Activated CD8-positive, alpha-beta T cell treated with anti-CD3 and anti-CD28 coated beads, Interleukin-2, amount 10 ng/mL, durations not matched to agents 7 days and 5 days (primary cell): ENCODE measurements around the gene PPY. TPM values are rescaled to one million over a fixed set of nuclear protein-coding genes. Genes with fewer than 3 reads are reported as not detected.

ENCODE experiments used
- ATAC-seq: fragments of 150-1000 bp; cut with Tn5 transposase; one replicate; pipeline ENCODE4 v1.10.0; 2021; ENCODE audit warnings: moderate library complexity
- CTCF ChIA-PET: fragments of 350-600 bp; sonication (Branson Sonifier 250); formaldehyde crosslinking; loops from one replicate; lab custom pipeline; 2021; ENCODE audit warnings: antibody characterized with exemption; lab: Charles Lee
- POLR2A ChIA-PET: fragments of 350-600 bp; sonication (Branson Sonifier 250); formaldehyde crosslinking; loops from one replicate; lab custom pipeline; 2021; ENCODE audit warnings: antibody characterized with exemption; lab: Charles Lee
- DNase-seq: peaks from one replicate; pipeline ENCODE4 v3.0.0-alpha.2; 2020
- H3K27ac Mint-ChIP-seq: one replicate; pipeline ENCODE4 v1.8.0; 2021; ENCODE audit warnings: mild to moderate bottlenecking, mixed read lengths
- H3K27me3 Mint-ChIP-seq: one replicate; pipeline ENCODE4 v1.8.0; 2021; ENCODE audit warnings: low read depth, mixed read lengths
- H3K36me3 Mint-ChIP-seq: one replicate; pipeline ENCODE4 v1.8.0; 2021; ENCODE audit warnings: low read depth, mixed read lengths
- H3K4me1 Mint-ChIP-seq: one replicate; pipeline ENCODE4 v1.8.0; 2021; ENCODE audit warnings: low read depth, mixed read lengths
- H3K4me3 Mint-ChIP-seq: one replicate; pipeline ENCODE4 v1.8.0; 2021; ENCODE audit warnings: mild to moderate bottlenecking, mixed read lengths
- H3K9me3 Mint-ChIP-seq: one replicate; pipeline ENCODE4 v1.8.0; 2022; ENCODE audit warnings: mixed read lengths; ENCODE audit not compliant: insufficient read depth
- total RNA-seq, 2 experiments: library from RNA; stranded (reverse); gene quantifications; one replicate each; pipeline ENCODE4 v1.2.3, GENCODE V29; 2021

PPY gene, protein sequence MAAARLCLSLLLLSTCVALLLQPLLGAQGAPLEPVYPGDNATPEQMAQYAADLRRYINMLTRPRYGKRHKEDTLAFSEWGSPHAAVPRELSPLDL
- total RNA-seq: not detected

DNA sequence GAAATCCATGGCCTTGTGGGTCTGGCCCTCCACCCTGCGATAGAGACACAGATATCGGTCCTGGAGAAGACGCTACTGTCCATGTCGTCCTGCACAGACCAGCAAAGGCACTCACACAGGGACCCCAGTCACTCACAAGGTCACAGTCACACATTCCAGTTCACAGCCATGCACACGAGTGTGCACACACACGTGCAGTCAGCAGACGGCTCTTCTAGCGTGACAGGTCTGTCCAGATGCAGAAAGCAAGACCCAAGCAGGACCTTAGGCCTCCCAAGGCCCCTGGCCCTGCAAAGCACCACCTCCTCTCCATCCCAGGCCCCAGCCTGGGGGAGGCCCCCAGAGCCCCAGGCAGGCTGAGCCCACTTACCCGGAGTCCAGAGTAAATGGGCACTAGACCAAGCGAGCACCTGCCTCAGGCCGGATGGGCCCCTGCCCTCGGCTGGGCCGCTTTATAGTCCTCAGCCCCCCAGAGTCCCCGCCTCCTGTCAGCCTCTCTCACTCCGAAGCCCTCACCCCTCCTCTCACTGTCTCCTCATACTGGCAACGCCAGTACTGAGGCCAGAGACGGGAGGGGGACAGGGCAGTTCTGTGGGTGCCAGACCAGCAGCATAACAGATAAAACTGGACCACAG lies at the start of gene PPY:
Gene PPY, minus strand, starts transcription at position 426 of the 635 bp plus-strand sequence. CDS start 822 bp downstream, outside the sequence.
- no peaks in the 10 kb centered on the region for H3K9me3 Mint-ChIP-seq
- ATAC-seq (no peak), DNase-seq (no peak)
- no peak within 1 kb of the TSS for H3K4me3 Mint-ChIP-seq
- H3K27me3 Mint-ChIP-seq: peaks cover 19% of the 10 kb centered on the region
- no peak within 1 kb of the TSS for H3K27ac Mint-ChIP-seq
- H3K4me1 Mint-ChIP-seq: peaks cover 21% of the 10 kb centered on the region
- ChIA-PET CTCF (interaction anchor here (0.9 to 6.4 kb wide), 11 partner anchors 14 to 219 kb away, joined by 3 to 102 read pairs (median 17); partner anchors contain the start of gene MPP2), POLR2A (no interaction called here)
- no peaks in the 10 kb centered on the region for H3K36me3 Mint-ChIP-seq

DNA sequence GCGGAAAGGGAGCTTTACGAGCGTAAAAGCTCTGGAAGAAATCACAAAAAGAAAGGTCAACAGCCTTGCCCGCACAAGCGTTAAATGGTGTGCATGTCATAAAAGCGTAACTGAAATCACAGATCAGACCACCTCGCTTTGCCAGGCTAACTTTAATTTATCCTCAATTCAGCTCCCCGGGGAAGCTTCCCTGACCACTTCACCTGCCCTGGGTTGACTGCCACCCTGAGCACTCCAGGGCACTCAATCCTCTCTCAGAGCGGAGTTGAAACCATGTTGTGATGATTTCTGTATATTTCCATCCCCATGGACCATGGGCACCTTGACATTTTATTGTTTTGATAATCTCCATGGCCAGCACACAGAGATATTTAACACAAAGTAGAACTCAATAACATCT lies 46.0 kb upstream of the PPY start:
- no peak for ATAC-seq
- H3K4me1 Mint-ChIP-seq: peaks cover 11% of the 10 kb centered on the region
- peaks cover 31% of the 10 kb centered on the region for H3K27me3 Mint-ChIP-seq
- no peak overlapping the region for H3K27ac Mint-ChIP-seq
- POLR2A ChIA-PET: no interaction called here
- H3K9me3 Mint-ChIP-seq: no peaks in the 10 kb centered on the region
- CTCF ChIA-PET: interaction anchor here (0.5 to 2.8 kb wide), 2 partner anchors 44 to 273 kb away, joined by 3 to 12 read pairs; no protein-coding TSS in a partner anchor
- no peak for DNase-seq
- H3K4me3 Mint-ChIP-seq: no peak overlapping the region
- H3K36me3 Mint-ChIP-seq: no peaks in the 10 kb centered on the region

DNA sequence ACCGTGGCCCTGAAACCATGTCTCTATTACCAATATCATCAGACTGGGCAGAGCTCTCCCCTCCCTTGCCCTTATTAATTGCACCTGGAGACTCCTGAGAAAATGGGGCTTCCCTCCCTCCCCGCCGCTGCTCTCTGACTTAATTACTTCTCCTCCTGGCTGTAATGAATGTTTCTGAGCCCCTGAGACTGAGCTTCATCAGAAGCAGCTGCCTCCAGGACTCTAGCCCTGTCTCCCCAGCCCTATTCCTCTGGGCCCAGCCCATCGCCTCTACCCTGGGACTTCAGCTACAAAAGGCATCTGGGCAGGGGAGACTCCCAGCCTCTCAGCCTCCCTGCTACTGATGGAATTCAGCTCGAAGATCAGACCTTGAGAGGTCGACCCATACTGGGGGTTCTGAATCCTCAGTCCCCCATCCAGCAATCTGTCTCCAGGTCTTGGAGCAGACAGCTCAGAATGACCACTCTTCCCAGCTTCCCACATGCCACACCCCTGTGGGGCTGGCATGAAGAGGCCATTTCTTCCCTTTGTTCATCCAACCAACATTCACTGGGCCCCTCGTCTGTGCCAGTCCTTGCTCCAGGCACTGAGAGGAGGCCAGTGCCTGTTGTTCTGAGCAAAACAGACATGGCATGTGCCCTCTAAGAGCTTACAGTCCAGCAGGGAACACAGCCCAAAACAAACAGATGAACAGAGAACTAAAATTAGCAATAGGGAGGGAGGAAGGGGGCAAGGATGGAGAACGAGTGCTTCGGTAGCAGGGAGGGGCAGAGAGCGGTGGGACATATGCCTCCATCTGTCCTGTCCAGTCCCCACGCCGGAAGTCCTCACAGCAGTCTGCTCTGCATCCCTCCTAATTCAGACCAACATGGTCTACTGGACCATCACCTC lies 45.1 kb upstream of the PPY start:
- no peak overlapping the region for H3K4me3 Mint-ChIP-seq
- ChIA-PET CTCF (interaction anchor here (0.8 to 2.8 kb wide), 2 partner anchors 8 to 43 kb away, joined by 3 to 12 read pairs; no protein-coding TSS in a partner anchor), POLR2A (no interaction called here)
- no peak overlapping the region for H3K27ac Mint-ChIP-seq
- H3K9me3 Mint-ChIP-seq: no peaks in the 10 kb centered on the region
- ATAC-seq (no peak), DNase-seq (no peak)
- no peaks in the 10 kb centered on the region for H3K36me3 Mint-ChIP-seq
- H3K27me3 Mint-ChIP-seq: peaks cover 39% of the 10 kb centered on the region
- peaks cover 14% of the 10 kb centered on the region for H3K4me1 Mint-ChIP-seq

DNA sequence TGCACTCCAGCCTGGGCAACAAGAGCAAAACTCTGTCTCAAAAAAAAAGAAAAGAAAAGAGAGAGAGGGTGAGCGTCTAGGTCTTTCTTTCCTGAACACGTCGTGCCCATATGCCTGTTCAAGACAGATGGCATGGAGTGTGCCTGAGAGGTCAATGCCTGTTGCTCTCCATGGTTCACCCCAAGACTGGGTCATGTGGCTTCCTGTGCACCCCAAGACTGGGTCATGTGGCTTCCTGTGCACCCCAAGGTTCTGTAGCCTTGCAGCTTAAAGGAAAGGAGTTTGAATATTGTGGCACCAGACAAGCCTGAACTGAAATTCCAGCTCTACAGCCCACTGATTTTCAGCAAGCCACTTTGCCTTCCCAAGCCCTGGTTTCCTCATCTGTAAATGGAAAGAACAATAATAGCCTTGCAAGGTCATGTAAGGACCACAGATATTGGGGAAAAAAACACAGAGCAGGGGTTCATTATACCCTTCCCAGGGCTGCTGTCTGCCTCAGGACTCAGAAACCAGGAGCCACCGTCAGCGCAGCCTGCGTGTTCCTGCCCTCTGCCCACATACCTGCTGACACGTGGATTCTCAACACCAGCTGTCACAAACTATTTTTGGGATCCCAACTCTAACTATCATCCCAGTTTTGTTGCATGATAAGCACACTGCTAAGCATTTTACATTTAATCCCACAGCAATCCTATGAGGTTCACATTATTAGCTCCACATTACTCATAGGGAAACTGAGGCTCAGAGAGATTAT lies 44.1 kb upstream of the PPY start:
- POLR2A ChIA-PET: interaction anchor here (0.6 kb wide), 1 partner anchor 42 kb away, joined by 3 read pairs; no protein-coding TSS in a partner anchor
- ATAC-seq: no peak

DNA sequence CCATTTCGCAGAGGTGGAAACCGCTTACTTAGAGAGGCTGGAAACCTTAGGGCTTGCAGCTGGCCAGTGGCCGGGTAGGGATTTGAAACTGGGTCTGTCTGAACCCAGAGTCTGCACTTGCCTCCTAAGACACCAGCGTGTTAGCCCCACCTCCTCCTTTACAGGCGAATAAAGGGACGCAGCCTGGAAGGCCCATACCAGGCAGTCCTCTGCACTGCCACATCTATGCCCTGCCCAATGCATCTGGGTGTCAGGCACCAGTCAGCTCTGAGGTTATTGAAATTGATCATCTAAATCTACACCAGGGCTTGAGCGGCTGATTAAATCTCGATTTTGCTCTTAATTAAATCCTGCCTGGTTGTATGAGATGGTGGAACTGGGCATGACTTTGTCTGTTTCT lies 42.2 kb upstream of the PPY start:
- POLR2A ChIA-PET: no interaction called here
- Mint-ChIP-seq H3K4me3 (no peak overlapping the region), H3K27me3 (peaks cover 52% of the 10 kb centered on the region), H3K4me1 (peaks cover 14% of the 10 kb centered on the region), H3K9me3 (no peaks in the 10 kb centered on the region), H3K27ac (no peak overlapping the region), H3K36me3 (no peaks in the 10 kb centered on the region)
- no peak for DNase-seq
- ATAC-seq: no peak
- CTCF ChIA-PET: interaction anchor here (1.0 to 1.7 kb wide), 3 partner anchors 10 to 57 kb away, joined by 3 read pairs; no protein-coding TSS in a partner anchor

More for the DNA sequence above, 44.1 kb upstream of the PPY start:
- Mint-ChIP-seq H3K36me3 (no peaks in the 10 kb centered on the region), H3K4me3 (no peak overlapping the region), H3K27me3 (peaks cover 44% of the 10 kb centered on the region), H3K4me1 (peaks cover 14% of the 10 kb centered on the region), H3K27ac (no peak overlapping the region), H3K9me3 (no peaks in the 10 kb centered on the region)
- DNase-seq: no peak
- CTCF ChIA-PET: interaction anchor here (2.8 kb wide), 1 partner anchor 42 kb away, joined by 12 read pairs; no protein-coding TSS in a partner anchor

DNA sequence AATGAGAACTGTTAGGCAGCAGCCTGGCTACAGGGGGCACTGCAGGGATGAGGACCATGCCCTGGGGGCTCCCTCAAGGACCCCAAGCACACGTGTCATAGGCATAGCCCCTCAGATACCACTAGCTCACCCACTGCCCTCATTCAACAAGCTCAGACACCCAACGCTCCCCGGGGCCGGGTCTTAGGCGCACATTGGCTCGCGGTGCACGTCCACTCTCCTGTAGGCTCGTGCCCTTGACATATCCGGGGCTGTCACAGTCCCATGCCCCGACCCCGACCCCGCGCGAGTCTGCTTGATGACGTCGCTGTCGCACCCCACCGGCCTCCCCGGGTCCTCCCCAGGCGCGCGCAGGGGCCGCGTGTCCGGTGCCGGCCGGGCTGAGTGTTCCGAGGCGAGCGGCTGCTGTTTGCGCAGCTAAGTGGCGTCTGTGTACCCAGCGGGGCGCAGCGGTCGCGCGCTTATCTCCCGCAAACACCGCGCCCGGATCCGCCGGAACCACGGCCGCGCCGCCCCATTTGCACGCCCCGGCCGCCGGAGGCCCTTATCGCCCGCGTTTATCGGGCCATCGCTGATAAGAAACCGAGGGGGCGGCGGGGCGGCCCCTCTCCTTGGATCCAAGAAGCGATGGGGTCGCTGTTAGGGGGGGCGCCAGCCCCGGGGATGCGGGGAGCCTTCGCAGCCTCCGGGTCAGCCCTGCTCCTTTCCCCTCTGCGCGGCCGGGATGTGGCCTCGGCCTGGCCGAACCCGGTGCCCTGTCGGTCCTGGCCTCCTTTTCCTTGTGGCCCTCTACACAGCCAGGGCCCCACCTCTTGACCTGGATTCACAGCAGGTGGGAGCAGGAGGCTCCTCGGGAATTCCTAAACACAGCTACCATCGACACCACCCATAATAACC lies 41.5 kb upstream of the PPY start:
- Mint-ChIP-seq H3K4me3 (no peak overlapping the region), H3K27me3 (peaks cover 52% of the 10 kb centered on the region), H3K27ac (no peak overlapping the region), H3K4me1 (peaks cover 14% of the 10 kb centered on the region), H3K36me3 (no peaks in the 10 kb centered on the region), H3K9me3 (no peaks in the 10 kb centered on the region)
- CTCF ChIA-PET: interaction anchor here (1.0 to 1.7 kb wide), 4 partner anchors 9 to 57 kb away, joined by 3 to 9 read pairs (median 3); no protein-coding TSS in a partner anchor
- DNase-seq (peak; percentile 26), ATAC-seq (peak; percentile 75)
- POLR2A ChIA-PET: no interaction called here

DNA sequence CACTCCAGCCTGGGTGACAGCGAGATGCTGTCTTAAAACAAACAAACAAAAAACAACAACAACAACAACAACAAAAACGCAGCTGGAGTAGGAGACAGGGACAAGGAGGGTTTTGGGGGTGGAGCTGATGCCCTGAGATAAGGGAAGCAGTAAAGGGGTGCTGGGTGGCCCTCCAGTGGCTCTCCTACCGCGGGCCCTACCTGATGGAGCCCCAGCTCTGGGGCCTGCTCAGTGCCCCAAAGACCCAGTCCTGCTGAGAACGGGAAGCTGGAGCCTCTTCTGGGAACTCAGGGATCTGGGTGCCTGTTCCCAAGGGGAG lies 40.9 kb upstream of the PPY start:
- no peaks in the 10 kb centered on the region for H3K9me3 Mint-ChIP-seq
- ChIA-PET POLR2A (no interaction called here), CTCF (interaction anchor here (1.0 to 1.4 kb wide), 3 partner anchors 11 to 39 kb away, joined by 3 to 9 read pairs (median 3); no protein-coding TSS in a partner anchor)
- no peaks in the 10 kb centered on the region for H3K36me3 Mint-ChIP-seq
- H3K4me1 Mint-ChIP-seq: peaks cover 14% of the 10 kb centered on the region
- DNase-seq: no peak
- no peak overlapping the region for H3K27ac Mint-ChIP-seq
- no peak overlapping the region for H3K4me3 Mint-ChIP-seq
- peaks cover 52% of the 10 kb centered on the region for H3K27me3 Mint-ChIP-seq
- ATAC-seq: no peak

DNA sequence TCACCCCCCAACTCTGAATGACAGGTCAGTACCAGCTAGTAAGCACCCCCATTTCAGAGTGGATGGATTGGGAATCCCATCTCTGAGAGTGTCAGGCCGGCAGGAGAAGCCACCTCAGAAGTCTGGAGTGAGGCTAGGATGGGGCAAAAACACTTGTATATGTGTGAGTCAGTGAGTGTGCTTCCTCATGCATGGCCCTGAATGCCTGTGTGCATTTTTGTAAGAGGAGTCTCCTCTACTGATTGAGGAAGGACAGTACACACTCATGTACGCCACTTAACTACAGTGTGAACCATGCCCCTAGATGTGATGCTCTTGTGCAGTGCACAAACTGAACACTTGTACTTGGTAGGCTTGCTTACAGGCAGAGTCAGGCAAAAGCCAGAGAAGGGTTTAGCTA lies 39.9 kb upstream of the PPY start:
- Mint-ChIP-seq H3K36me3 (no peaks in the 10 kb centered on the region), H3K4me3 (no peak overlapping the region), H3K27ac (no peak overlapping the region), H3K27me3 (peaks cover 51% of the 10 kb centered on the region), H3K4me1 (peaks cover 14% of the 10 kb centered on the region), H3K9me3 (no peaks in the 10 kb centered on the region)
- CTCF ChIA-PET: interaction anchor here (1.0 to 1.4 kb wide), 3 partner anchors 12 to 38 kb away, joined by 3 to 9 read pairs (median 3); no protein-coding TSS in a partner anchor
- POLR2A ChIA-PET: no interaction called here
- DNase-seq (no peak), ATAC-seq (no peak)

DNA sequence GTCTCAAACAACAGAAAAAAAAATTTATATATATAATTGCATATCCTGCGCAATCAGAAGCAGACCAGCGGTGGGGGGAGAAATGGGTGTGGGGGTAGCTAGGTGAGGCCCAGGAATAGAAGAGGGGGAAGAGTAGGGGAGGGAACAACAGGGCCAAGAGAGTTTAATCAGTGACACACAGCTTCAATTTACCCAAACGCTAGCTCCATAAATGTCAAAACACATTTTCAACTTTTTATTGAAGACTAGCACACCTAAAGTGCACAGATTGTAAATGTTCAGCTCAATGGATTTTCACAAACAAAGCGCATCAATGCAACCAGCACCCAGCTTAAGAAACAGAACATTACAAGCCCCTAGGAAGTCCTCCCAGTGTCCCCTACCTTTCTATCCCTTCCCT lies 37.4 kb upstream of the PPY start:
- Mint-ChIP-seq H3K4me3 (no peak overlapping the region), H3K4me1 (peaks cover 6% of the 10 kb centered on the region), H3K27ac (no peak overlapping the region), H3K36me3 (no peaks in the 10 kb centered on the region), H3K9me3 (no peaks in the 10 kb centered on the region), H3K27me3 (peaks cover 44% of the 10 kb centered on the region)
- CTCF ChIA-PET: interaction anchor here (1.2 to 1.9 kb wide), 2 partner anchors 33 to 36 kb away, joined by 3 to 10 read pairs; no protein-coding TSS in a partner anchor
- ATAC-seq (no peak), DNase-seq (no peak)
- POLR2A ChIA-PET: interaction anchor here (0.7 to 1.0 kb wide), 2 partner anchors 21 to 321 kb away, joined by 3 read pairs; no protein-coding TSS in a partner anchor

DNA sequence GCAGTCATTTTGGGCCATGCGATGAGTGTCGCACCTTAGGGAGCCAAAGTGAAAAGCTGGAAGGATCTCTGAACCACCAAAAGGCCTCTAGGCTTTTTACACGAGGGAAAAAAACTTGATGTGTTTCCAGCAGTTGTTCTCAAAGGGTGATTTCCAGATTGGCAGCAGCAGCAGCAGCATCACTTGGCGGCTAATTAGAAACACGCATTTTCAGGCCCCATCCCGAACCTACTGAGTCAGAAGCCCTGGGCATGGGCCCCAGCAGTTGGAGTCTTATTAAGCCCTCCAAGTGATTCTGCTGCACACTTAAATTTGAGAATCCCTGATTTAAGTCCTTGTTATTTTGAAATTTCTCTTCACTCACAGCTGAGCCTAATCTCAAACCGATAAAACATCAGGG lies 36.7 kb upstream of the PPY start:
- Mint-ChIP-seq H3K27ac (no peak overlapping the region), H3K9me3 (no peaks in the 10 kb centered on the region), H3K36me3 (no peaks in the 10 kb centered on the region), H3K27me3 (peaks cover 38% of the 10 kb centered on the region), H3K4me3 (no peak overlapping the region), H3K4me1 (peaks cover 6% of the 10 kb centered on the region)
- CTCF ChIA-PET: interaction anchor here (1.2 to 1.9 kb wide), 2 partner anchors 33 to 35 kb away, joined by 3 to 10 read pairs; no protein-coding TSS in a partner anchor
- POLR2A ChIA-PET: interaction anchor here (1.0 kb wide), 1 partner anchor 22 kb away, joined by 3 read pairs; no protein-coding TSS in a partner anchor
- DNase-seq (no peak), ATAC-seq (no peak)
